ENCODE results near the gene ZFY. TPM values are rescaled to one million over a fixed set of nuclear protein-coding genes. Genes with fewer than 3 reads are reported as not detected.

The ZFY gene
- total RNA-seq, 1 experiment from 2014 or later, result not detected

DNA sequence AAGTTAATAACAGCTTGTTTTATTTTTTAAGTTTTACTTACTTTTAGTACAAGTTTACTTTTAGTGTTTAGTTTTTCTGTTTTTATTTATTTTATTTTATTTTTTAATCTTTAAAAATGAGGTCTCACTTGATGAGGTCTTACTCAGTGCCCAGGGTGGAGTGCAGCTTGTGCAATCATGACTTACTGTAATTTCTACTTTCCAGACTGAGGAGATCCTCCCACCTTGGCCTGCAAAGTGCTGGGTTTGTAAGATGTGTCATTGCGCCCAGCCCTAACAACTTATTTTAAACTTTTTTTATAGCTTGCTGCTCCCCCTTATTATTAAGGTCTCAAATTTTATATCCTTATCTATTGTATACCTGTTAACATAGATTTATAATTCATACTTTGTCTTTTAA is 41.7 kb upstream of the ZFY start:
- no TSS peak for BruUV-seq (replicated peaks)
- POLR2A ChIA-PET, result no interaction called here
- no peak for DNase-seq (ENCODE audit: unreplicated experiment)
- Mint-ChIP-seq H3K4me1 (ENCODE audit: insufficient read depth, unreplicated experiment) (no peaks in the 10 kb centered on the region), H3K27me3 (ENCODE audit: insufficient read depth, unreplicated experiment) (no peaks in the 10 kb centered on the region), H3K9me3 (ENCODE audit: unreplicated experiment) (no peaks in the 10 kb centered on the region), H3K36me3 (ENCODE audit: insufficient read depth, unreplicated experiment) (no peaks in the 10 kb centered on the region), H3K27ac (ENCODE audit: low read depth, unreplicated experiment) (no peak overlapping the region), H3K4me3 (ENCODE audit: unreplicated experiment) (no peak overlapping the region)
- intact Hi-C loops (cut with micrococcal nuclease), result no loop called here
- CTCF ChIA-PET, result no interaction called here
- TF ChIP-seq, protein P1, sequence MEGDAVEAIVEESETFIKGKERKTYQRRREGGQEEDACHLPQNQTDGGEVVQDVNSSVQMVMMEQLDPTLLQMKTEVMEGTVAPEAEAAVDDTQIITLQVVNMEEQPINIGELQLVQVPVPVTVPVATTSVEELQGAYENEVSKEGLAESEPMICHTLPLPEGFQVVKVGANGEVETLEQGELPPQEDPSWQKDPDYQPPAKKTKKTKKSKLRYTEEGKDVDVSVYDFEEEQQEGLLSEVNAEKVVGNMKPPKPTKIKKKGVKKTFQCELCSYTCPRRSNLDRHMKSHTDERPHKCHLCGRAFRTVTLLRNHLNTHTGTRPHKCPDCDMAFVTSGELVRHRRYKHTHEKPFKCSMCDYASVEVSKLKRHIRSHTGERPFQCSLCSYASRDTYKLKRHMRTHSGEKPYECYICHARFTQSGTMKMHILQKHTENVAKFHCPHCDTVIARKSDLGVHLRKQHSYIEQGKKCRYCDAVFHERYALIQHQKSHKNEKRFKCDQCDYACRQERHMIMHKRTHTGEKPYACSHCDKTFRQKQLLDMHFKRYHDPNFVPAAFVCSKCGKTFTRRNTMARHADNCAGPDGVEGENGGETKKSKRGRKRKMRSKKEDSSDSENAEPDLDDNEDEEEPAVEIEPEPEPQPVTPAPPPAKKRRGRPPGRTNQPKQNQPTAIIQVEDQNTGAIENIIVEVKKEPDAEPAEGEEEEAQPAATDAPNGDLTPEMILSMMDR (IDR thresholded peaks at IDR 0.05; ENCODE audit: unreplicated experiment), result no peak

DNA sequence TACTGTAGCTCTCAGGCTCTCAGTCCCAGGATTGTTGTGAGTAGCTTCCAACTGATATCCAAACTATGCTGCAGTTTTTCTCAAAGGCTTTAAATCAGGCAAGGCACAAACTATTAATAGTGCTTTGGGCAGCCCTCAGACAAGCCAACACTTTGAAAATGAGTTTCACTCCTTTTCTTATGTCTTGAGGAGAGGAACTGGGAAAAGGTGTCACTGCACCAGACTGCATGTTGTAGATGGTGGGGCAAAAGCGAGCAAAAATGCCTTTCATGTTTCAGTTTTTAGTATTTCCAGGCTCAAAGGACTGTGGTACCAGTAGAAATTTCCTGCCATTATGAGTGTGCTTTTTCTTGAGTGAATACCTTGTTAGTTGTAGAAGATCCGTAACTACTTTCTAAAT is 39.1 kb upstream of the ZFY start:
- H3K9me3 Mint-ChIP-seq (ENCODE audit: unreplicated experiment), result no peaks in the 10 kb centered on the region
- H3K4me1 Mint-ChIP-seq (ENCODE audit: insufficient read depth, unreplicated experiment), result no peaks in the 10 kb centered on the region
- CTCF ChIA-PET, result no interaction called here
- POLR2A ChIA-PET, result no interaction called here
- H3K27me3 Mint-ChIP-seq (ENCODE audit: insufficient read depth, unreplicated experiment), result no peaks in the 10 kb centered on the region
- DNase-seq (ENCODE audit: unreplicated experiment), result no peak
- no peak overlapping the region for H3K4me3 Mint-ChIP-seq (ENCODE audit: unreplicated experiment)
- H3K36me3 Mint-ChIP-seq (ENCODE audit: insufficient read depth, unreplicated experiment), result no peaks in the 10 kb centered on the region
- H3K27ac Mint-ChIP-seq (ENCODE audit: low read depth, unreplicated experiment), result no peak overlapping the region
- TF ChIP-seq, protein P1 (IDR thresholded peaks at IDR 0.05; ENCODE audit: unreplicated experiment), result no peak
- no TSS peak for BruUV-seq (replicated peaks)
- intact Hi-C loops (cut with micrococcal nuclease), result no loop called here

DNA sequence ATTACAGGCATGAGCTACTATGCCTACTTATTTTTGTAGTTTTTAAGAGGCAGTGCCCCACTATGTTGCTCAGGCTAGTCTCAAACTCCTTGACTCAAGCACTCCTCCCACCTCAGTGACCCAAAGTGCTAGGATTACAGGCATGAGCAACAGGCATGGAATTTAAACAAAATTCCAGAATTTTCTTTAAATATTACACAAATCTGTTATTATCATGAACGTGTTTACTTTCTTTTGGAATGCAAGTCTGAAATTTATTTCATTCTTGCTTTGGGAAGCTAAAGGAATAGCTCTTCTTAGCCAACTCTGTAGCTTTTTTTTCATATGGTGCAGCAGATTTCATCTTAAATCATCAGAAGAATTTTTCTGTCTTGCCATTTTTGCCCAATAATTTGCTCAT is 27.8 kb upstream of the ZFY start:
- BruUV-seq (replicated peaks), result no TSS peak
- H3K27me3 Mint-ChIP-seq (ENCODE audit: insufficient read depth, unreplicated experiment), result no peaks in the 10 kb centered on the region
- no peaks in the 10 kb centered on the region for H3K9me3 Mint-ChIP-seq (ENCODE audit: unreplicated experiment)
- H3K36me3 Mint-ChIP-seq (ENCODE audit: insufficient read depth, unreplicated experiment), result no peaks in the 10 kb centered on the region
- DNase-seq (ENCODE audit: unreplicated experiment), result no peak
- H3K27ac Mint-ChIP-seq (ENCODE audit: low read depth, unreplicated experiment), result no peak overlapping the region
- intact Hi-C loops (cut with micrococcal nuclease), result no loop called here
- H3K4me3 Mint-ChIP-seq (ENCODE audit: unreplicated experiment), result no peak overlapping the region
- ChIA-PET POLR2A (no interaction called here), CTCF (no interaction called here)
- TF ChIP-seq, protein P1 (IDR thresholded peaks at IDR 0.05; ENCODE audit: unreplicated experiment), result no peak
- H3K4me1 Mint-ChIP-seq (ENCODE audit: insufficient read depth, unreplicated experiment), result no peaks in the 10 kb centered on the region

DNA sequence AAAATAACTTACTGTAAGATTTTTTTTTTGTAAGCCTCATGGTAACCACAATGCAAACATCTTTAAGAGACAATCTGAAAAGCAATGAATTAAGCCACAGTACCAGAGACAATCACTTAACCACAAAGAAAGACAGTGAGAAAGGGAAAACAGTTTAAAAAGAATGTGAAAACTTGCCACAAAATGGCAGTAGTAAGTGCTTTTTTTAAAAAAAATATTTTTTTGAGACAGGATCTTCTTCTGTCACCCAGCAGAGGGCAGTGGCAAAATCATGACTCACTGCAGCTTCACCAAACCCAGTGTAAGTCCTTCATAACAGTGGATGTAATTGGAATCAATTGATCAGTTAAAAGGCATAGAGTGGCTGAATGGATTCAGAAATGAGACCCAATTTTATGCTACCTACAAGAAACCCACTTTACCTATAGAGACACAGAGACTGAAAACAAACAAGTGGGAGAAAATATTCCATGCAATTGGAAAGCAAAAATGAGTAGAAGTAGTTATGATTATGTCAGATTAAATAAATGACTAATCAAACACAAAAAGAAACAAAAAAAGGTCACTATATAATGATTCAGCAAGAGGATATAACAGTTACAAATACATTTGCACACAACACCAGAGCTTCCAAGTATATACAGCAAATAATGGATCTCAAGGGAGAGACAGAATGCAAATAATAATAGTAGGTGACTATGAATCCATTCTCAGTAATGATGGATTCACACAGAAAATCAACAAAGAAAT is 21.9 kb upstream of the ZFY start:
- Mint-ChIP-seq H3K9me3 (ENCODE audit: unreplicated experiment) (no peaks in the 10 kb centered on the region), H3K27me3 (ENCODE audit: insufficient read depth, unreplicated experiment) (no peaks in the 10 kb centered on the region), H3K4me1 (ENCODE audit: insufficient read depth, unreplicated experiment) (no peaks in the 10 kb centered on the region), H3K4me3 (ENCODE audit: unreplicated experiment) (no peak overlapping the region), H3K27ac (ENCODE audit: low read depth, unreplicated experiment) (no peak overlapping the region), H3K36me3 (ENCODE audit: insufficient read depth, unreplicated experiment) (no peaks in the 10 kb centered on the region)
- CTCF ChIA-PET, result no interaction called here
- intact Hi-C loops (cut with micrococcal nuclease), result no loop called here
- DNase-seq (ENCODE audit: unreplicated experiment), result no peak
- POLR2A ChIA-PET, result no interaction called here
- no TSS peak for BruUV-seq (replicated peaks)
- TF ChIP-seq, protein P1 (IDR thresholded peaks at IDR 0.05; ENCODE audit: unreplicated experiment), result no peak

Measured in MCF 10A (cell line).